B cell (primary cell): ENCODE data around the gene CUL3. TPM values are rescaled to one million over a fixed set of nuclear protein-coding genes. Genes with fewer than 3 reads are reported as not detected.

ENCODE experiments used
- ATAC-seq: fragments of 200-7000 bp; cut with Tn5 transposase; one replicate; pipeline ENCODE4 v1.10.0; 2021; ENCODE audit warnings: low read depth, mild to moderate bottlenecking, moderate number of reproducible peaks, moderate library complexity
- CTCF ChIA-PET: fragments of 350-600 bp; sonication (Branson Sonifier 250); formaldehyde crosslinking; loops from one replicate; lab custom pipeline; 2021; ENCODE audit warnings: antibody characterized with exemption, inconsistent platforms; lab: Charles Lee
- POLR2A ChIA-PET: fragments of 350-600 bp; sonication (Branson Sonifier 250); formaldehyde crosslinking; loops from one replicate; lab custom pipeline; 2021; ENCODE audit warnings: antibody characterized with exemption; lab: Charles Lee
- DNase-seq: peaks from one replicate; pipeline ENCODE4 v3.0.0; 2013
- H2AFZ ChIP-seq: 2 replicates; pipeline ENCODE4 v1.6.1; 2012; ENCODE audit warnings: mild to moderate bottlenecking, low read depth, low read length; ENCODE audit not compliant: insufficient read depth, poor library complexity, severe bottlenecking
- H3K27ac ChIP-seq, 2 donors: 1 replicate in 1 of 2; 2 replicates in 1 of 2; pipeline ENCODE4 v1.5.1; 2012 to 2013; ENCODE audit warnings: low read length in 2 of 2, mild to moderate bottlenecking in 2 of 2, moderate library complexity in 1 of 2
- H3K27me3 ChIP-seq, 4 experiments: fragments of 200-600 bp in 1 of 4; sonication (generic) in 1 of 4; replicated peaks in 1 of 4; 1 replicate in 2 of 4; 2 replicates in 2 of 4; pipeline versions ENCODE4 v1.6.1 to v1.7.0; 2013 to 2016; ENCODE audit warnings: low read length in 3 of 4, mild to moderate bottlenecking in 2 of 4, mixed read lengths in 1 of 4, moderate library complexity in 1 of 4; ENCODE audit not compliant: insufficient read depth in 4 of 4, control insufficient read depth in 3 of 4; ENCODE audit errors: control extremely low read depth in 1 of 4
- H3K36me3 ChIP-seq, 2 experiments: replicated peaks in 1 of 2; 1 replicate in 1 of 2; 2 replicates in 1 of 2; pipeline versions ENCODE4 v1.6.1 to v1.7.1; 2013; ENCODE audit warnings: low read length in 1 of 2; ENCODE audit not compliant: insufficient read depth in 2 of 2, control insufficient read depth in 1 of 2; ENCODE audit errors: control extremely low read depth in 1 of 2, extremely low read depth in 1 of 2
- H3K4me1 ChIP-seq, 2 donors: fragments of 200-600 bp in 1 of 2; sonication (generic) in 1 of 2; 1 replicate in 1 of 2; 2 replicates in 1 of 2; pipeline versions ENCODE4 v1.5.1 to v1.6.1; 2013 to 2017; ENCODE audit warnings: low read length in 2 of 2; ENCODE audit not compliant: control insufficient read depth in 2 of 2, insufficient read depth in 2 of 2
- H3K4me2 ChIP-seq: replicated peaks from 2 replicates; pipeline ENCODE3; 2012; ENCODE audit warnings: mild to moderate bottlenecking, low read depth, low read length; ENCODE audit not compliant: poor library complexity, severe bottlenecking
- H3K4me3 ChIP-seq, 5 experiments: fragments of 200-600 bp in 1 of 5; sonication (generic) in 1 of 5; 1 replicate in 3 of 5; 2 replicates in 2 of 5; pipeline versions ENCODE4 v1.5.1 to v1.7.0; 2011 to 2016; ENCODE audit warnings: low read length in 4 of 5, mild to moderate bottlenecking in 4 of 5, low read depth in 2 of 5, control low read depth in 1 of 5, moderate library complexity in 1 of 5; ENCODE audit not compliant: insufficient read depth in 1 of 5; ENCODE audit errors: control extremely low read depth in 1 of 5, extremely low read depth in 1 of 5
- H3K79me2 ChIP-seq: fragments of 200-600 bp; sonication (generic); one replicate; pipeline ENCODE4 v1.6.0; 2016; ENCODE audit warnings: low read length; ENCODE audit not compliant: control insufficient read depth, insufficient read depth
- H3K9ac ChIP-seq: fragments of 200-600 bp; sonication (generic); 2 replicates; pipeline ENCODE4 v1.6.1; 2017; ENCODE audit warnings: mild to moderate bottlenecking, low read length, moderate library complexity
- H3K9me3 ChIP-seq, 3 donors: one replicate each; pipeline versions ENCODE4 v1.6.1 to v1.7.1; 2013; ENCODE audit warnings: low read length in 2 of 3; ENCODE audit not compliant: control insufficient read depth in 2 of 3, insufficient read depth in 1 of 3; ENCODE audit errors: control extremely low read depth in 1 of 3
- H4K20me1 ChIP-seq: 2 replicates; pipeline ENCODE4 v1.6.0; 2012; ENCODE audit warnings: mild to moderate bottlenecking, low read length; ENCODE audit not compliant: insufficient read depth, control insufficient read depth, poor library complexity, severe bottlenecking
- H3K27ac Mint-ChIP-seq: one replicate; pipeline ENCODE4 v1.8.0; 2021; ENCODE audit warnings: mixed read lengths
- H3K27me3 Mint-ChIP-seq: one replicate; pipeline ENCODE4 v1.8.0; 2021; ENCODE audit warnings: mixed read lengths
- H3K4me1 Mint-ChIP-seq: one replicate; pipeline ENCODE4 v1.8.0; 2021; ENCODE audit warnings: mixed read lengths
- H3K4me3 Mint-ChIP-seq: one replicate; pipeline ENCODE4 v1.8.0; 2021; ENCODE audit warnings: mixed read lengths
- H3K9me3 Mint-ChIP-seq: one replicate; pipeline ENCODE4 v1.8.0; 2022; ENCODE audit warnings: mixed read lengths; ENCODE audit not compliant: insufficient read depth
- EZH2 ChIP-seq: IDR thresholded peaks from 2 replicates; pipeline ENCODE4 v1.6.1; 2012; ENCODE audit warnings: borderline replicate concordance, low read depth, mild to moderate bottlenecking, moderate library complexity, low read length; ENCODE audit not compliant: insufficient read depth, poor library complexity, severe bottlenecking
- WGBS: methylation state at CpG from one replicate; pipeline ENCODE4 v1.1.5; 2013; ENCODE audit warnings: missing lambda C conversion rate; ENCODE audit not compliant: insufficient coverage; 5-methylcytosine and 5-hydroxymethylcytosine counted together
- intact Hi-C: fragments of 100-400 bp; cut with micrococcal nuclease; formaldehyde crosslinking; loops from one replicate; pipeline ENCODE4 v1.10.0; 2022
- polyA plus RNA-seq: library from polyadenylated mRNA; depleted of rRNA; stranded (reverse); fragments of >200 nt; gene quantifications from 2 replicates; pipeline ENCODE4 v1.2.3, GENCODE V29; 2012
- total RNA-seq, 2 donors: library from RNA; stranded (reverse); fragments of 120-200 nt in 1 of 2; gene quantifications; 1 replicate in 1 of 2; 2 replicates in 1 of 2; pipeline versions ENCODE4 v1.2.3 to v1.2.4, GENCODE V29; 2013 to 2022
- TF ChIP-seq, protein P1 (sequence below): fragments of 200-600 bp; IDR thresholded peaks from one replicate; pipeline ENCODE4 v1.8.0; 2022; ENCODE audit warnings: antibody characterized with exemption, mild to moderate bottlenecking

CUL3 gene
- total and polyA plus RNA-seq, 2 donors (not counting 1 experiment from before 2014, with no cell fraction given): 31.1 to 138 TPM

DNA sequence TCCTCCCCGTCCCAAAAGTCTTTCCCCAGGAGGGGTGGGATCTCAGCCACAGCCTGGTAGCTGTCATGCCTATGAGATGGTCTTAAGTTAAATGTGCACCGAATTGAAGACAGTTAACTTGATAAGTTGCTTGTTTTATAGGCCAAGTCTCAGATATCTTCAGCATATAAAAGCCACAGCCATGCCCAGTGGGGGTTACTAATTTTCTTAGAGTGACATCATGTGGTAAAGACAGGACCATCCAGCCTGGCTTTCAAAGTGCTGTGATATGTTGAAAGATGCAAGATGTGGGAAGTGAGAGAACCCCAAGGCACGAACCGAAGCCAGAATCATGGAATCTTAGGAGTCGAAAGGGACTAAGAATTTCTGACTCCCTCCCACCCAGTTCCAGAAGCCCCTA, 141.1 kb downstream of the CUL3 start:
- Mint-ChIP-seq H3K4me1 (peaks cover 12% of the 10 kb centered on the region), H3K9me3 (no peaks in the 10 kb centered on the region), H3K27me3 (peaks cover 25% of the 10 kb centered on the region), H3K27ac (peak overlapping the region; percentile 5), H3K4me3 (peak overlapping the region; percentile 71)
- H3K27ac ChIP-seq: no peak overlapping the region
- TF ChIP-seq EZH2: no peak
- TF ChIP-seq, protein P1, sequence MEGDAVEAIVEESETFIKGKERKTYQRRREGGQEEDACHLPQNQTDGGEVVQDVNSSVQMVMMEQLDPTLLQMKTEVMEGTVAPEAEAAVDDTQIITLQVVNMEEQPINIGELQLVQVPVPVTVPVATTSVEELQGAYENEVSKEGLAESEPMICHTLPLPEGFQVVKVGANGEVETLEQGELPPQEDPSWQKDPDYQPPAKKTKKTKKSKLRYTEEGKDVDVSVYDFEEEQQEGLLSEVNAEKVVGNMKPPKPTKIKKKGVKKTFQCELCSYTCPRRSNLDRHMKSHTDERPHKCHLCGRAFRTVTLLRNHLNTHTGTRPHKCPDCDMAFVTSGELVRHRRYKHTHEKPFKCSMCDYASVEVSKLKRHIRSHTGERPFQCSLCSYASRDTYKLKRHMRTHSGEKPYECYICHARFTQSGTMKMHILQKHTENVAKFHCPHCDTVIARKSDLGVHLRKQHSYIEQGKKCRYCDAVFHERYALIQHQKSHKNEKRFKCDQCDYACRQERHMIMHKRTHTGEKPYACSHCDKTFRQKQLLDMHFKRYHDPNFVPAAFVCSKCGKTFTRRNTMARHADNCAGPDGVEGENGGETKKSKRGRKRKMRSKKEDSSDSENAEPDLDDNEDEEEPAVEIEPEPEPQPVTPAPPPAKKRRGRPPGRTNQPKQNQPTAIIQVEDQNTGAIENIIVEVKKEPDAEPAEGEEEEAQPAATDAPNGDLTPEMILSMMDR: no peak
- no peaks in the 10 kb centered on the region for H3K79me2 ChIP-seq
- H3K9ac ChIP-seq: no peak overlapping the region
- no peaks in the 10 kb centered on the region for H4K20me1 ChIP-seq
- no peak overlapping the region for H3K4me2 ChIP-seq
- no peak overlapping the region for H2AFZ ChIP-seq
- no peak overlapping the region for H3K4me3 ChIP-seq
- POLR2A ChIA-PET: no interaction called here
- no peaks in the 10 kb centered on the region for H3K36me3 ChIP-seq
- no peak for ATAC-seq
- intact Hi-C loops: no loop called here
- CTCF ChIA-PET: no interaction called here
- peaks cover 0 to 1% (median 0%) of the 10 kb centered on the region in 3 donors for H3K9me3 ChIP-seq
- H3K4me1 ChIP-seq: peaks cover 3 to 8% of the 10 kb centered on the region in 2 donors
- 70% methylated on average over 2 of the region's 5 CpGs for whole genome bisulfite sequencing
- peaks cover 0 to 17% (median 6%) of the 10 kb centered on the region in 4 experiments for H3K27me3 ChIP-seq
- no peak for DNase-seq

DNA sequence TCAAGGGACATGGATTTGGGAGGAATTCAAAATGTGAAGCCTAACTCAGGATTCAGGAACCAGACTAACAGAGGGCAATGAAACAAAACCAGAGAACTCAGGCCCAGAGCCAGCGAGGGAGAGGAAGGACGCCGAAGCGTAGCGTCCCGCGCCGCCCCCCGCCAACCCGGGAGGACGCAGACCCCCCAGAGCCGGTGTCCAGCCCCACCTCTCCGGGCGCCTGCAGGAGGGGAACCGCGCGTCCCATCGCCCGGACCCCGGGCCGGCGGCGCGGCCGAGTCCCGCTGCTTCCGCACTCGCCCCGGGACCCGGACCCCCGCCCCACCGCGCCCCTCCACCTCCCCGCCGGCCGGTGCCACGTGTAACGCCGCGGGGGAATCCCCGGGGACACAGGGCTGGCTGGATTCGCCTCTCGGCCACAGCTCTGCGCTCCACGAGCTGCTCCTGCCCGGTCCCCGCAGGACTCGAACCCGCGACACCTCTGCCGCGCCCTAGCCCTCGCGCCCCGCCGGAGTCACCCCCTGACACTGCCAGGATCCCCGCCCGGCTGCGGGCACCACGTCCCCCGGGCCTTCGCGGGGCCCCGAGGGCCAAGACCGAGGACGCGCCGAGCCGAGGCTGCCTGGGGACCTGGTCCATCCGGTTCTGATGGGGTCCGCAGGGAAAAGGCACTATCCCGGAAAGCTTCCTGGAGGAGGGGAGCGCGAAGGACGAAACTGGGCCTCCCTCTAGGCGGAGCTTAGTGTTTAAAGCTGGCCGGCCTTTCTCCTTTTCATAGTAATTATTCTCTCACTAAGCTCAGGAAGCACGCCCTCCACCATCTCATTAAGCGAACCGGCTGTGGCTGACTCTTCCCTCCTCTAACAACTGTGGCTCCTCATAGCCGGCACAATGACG, 142.8 kb downstream of the CUL3 start:
- Mint-ChIP-seq H3K4me3 (peak overlapping the region; percentile 86), H3K4me1 (peaks cover 12% of the 10 kb centered on the region), H3K27me3 (peaks cover 28% of the 10 kb centered on the region), H3K27ac (peak overlapping the region; percentile 7), H3K9me3 (no peaks in the 10 kb centered on the region)
- H3K9me3 ChIP-seq: peaks cover 0 to 1% (median 0%) of the 10 kb centered on the region in 3 donors
- ChIA-PET CTCF (interaction anchor here (0.9 to 1.4 kb wide), 3 partner anchors 203 to 335 kb away, joined by 3 to 4 read pairs (median 4); no protein-coding TSS in a partner anchor), POLR2A (no interaction called here)
- no peaks in the 10 kb centered on the region for H3K79me2 ChIP-seq
- H3K27me3 ChIP-seq: peaks cover 0 to 17% (median 8%) of the 10 kb centered on the region in 4 experiments
- H3K9ac ChIP-seq: peak overlapping the region; percentile 78
- ATAC-seq: peak; percentile 47
- WGBS: 2% methylated on average over 81 of the region's 82 CpGs
- no peaks in the 10 kb centered on the region for H3K36me3 ChIP-seq
- peak overlapping the region; percentile 88 for H2AFZ ChIP-seq
- H3K4me2 ChIP-seq: peak overlapping the region; percentile 99
- H3K4me1 ChIP-seq: peaks cover 3 to 8% of the 10 kb centered on the region in 2 donors
- intact Hi-C loops: no loop called here
- peak overlapping the region; percentile 30 to 67 (median 52) for H3K4me3 ChIP-seq
- TF ChIP-seq EZH2: no peak
- TF ChIP-seq, protein P1: no peak
- H4K20me1 ChIP-seq: no peaks in the 10 kb centered on the region
- H3K27ac ChIP-seq: peak overlapping the region in 1 of 2 donors; percentile 48
- DNase-seq: peak; percentile 44
